SK-N-SH (cell line): Measurements from ENCODE around the gene CD24. TPM values are rescaled to one million over a fixed set of nuclear protein-coding genes. Genes with fewer than 3 reads are reported as not detected.
A peak's percentile ranks its signal among the peaks of the same experiment; 100 is the strongest.

Experiments
- CTCF ChIA-PET: fragments of 300-600, 350-600 bp; formaldehyde crosslinking; extraction: SDS; loops from one replicate; lab custom pipeline; 2021; lab: Yijun Ruan, JAX
- POLR2A ChIA-PET: fragments of 350-600 bp; sonication (Branson Sonifier 250); formaldehyde crosslinking; extraction: SDS; loops from one replicate; lab custom pipeline; 2020; ENCODE audit warnings: antibody characterized with exemption, inconsistent platforms; lab: Yijun Ruan, JAX
- DNase-seq: peaks from one replicate; pipeline ENCODE4 v3.0.0; 2012
- H2AFZ ChIP-seq: fragments of 200-600 bp; sonication (generic); 2 replicates; pipeline ENCODE4 v1.8.1; 2016; ENCODE audit warnings: antibody characterized with exemption, mild to moderate bottlenecking, low read depth
- H3F3A ChIP-seq: fragments of 200-600 bp; sonication (generic); replicated peaks from 2 replicates; pipeline ENCODE3; 2016; ENCODE audit warnings: antibody characterized with exemption, mild to moderate bottlenecking; ENCODE audit not compliant: insufficient read depth
- H3K27ac ChIP-seq, 2 experiments: fragments of 200-500 bp in 1 of 2; fragments of 200-600 bp in 1 of 2; sonication (Bioruptor generic) in 1 of 2; sonication (generic), shearing (Covaris generic) in 1 of 2; 2 replicates each; pipeline versions ENCODE4 v1.5.1 to v1.6.1; 2014 to 2016; ENCODE audit warnings: low read depth in 2 of 2, inconsistent platforms in 1 of 2, low read length in 1 of 2, mild to moderate bottlenecking in 1 of 2, mixed read lengths in 1 of 2
- H3K27me3 ChIP-seq: fragments of 200-600 bp; sonication (generic), shearing (Covaris generic); 2 replicates; pipeline ENCODE4 v1.6.1; 2016; ENCODE audit warnings: mixed run types; ENCODE audit not compliant: insufficient read depth
- H3K36me3 ChIP-seq, 2 experiments: fragments of 200-500 bp in 1 of 2; fragments of 200-600 bp in 1 of 2; sonication (Bioruptor generic) in 1 of 2; sonication (generic) in 1 of 2; replicated peaks in 1 of 2; 2 replicates each; pipeline versions ENCODE3 to v1.5.1; 2014 to 2016; ENCODE audit warnings: low read length in 1 of 2, mild to moderate bottlenecking in 1 of 2; ENCODE audit not compliant: insufficient read depth in 2 of 2, control insufficient read depth in 1 of 2
- H3K4me1 ChIP-seq, 2 experiments: fragments of 200-500 bp in 1 of 2; fragments of 200-600 bp in 1 of 2; sonication (Bioruptor generic) in 1 of 2; sonication (generic), shearing (Covaris generic) in 1 of 2; 2 replicates each; pipeline versions ENCODE4 v1.5.1 to v1.6.1; 2014 to 2016; ENCODE audit warnings: low read depth in 1 of 2, low read length in 1 of 2, mixed run types in 1 of 2; ENCODE audit not compliant: insufficient read depth in 2 of 2, control insufficient read depth in 1 of 2
- H3K4me2 ChIP-seq: fragments of 200-600 bp; sonication (generic), shearing (Covaris generic); 2 replicates; pipeline ENCODE4 v1.6.1; 2017; ENCODE audit warnings: mixed run types
- H3K4me3 ChIP-seq, 2 experiments: fragments of 200-500 bp in 1 of 2; fragments of 200-600 bp in 1 of 2; sonication (Bioruptor generic) in 1 of 2; sonication (generic), shearing (Covaris generic) in 1 of 2; 2 replicates each; pipeline versions ENCODE4 v1.5.1 to v1.8.1; 2014 to 2016; ENCODE audit warnings: low read depth in 2 of 2, inconsistent platforms in 1 of 2, low read length in 1 of 2, mild to moderate bottlenecking in 1 of 2, mixed read lengths in 1 of 2, moderate library complexity in 1 of 2
- H3K79me2 ChIP-seq: fragments of 200-600 bp; sonication (generic); 2 replicates; pipeline ENCODE4 v1.8.1; 2017; ENCODE audit warnings: mild to moderate bottlenecking; ENCODE audit not compliant: insufficient read depth
- H3K9ac ChIP-seq: fragments of 200-600 bp; sonication (generic); 2 replicates; pipeline ENCODE4 v1.6.1; 2017; ENCODE audit warnings: mixed run types
- H3K9me2 ChIP-seq: fragments of 200-600 bp; sonication (generic); 2 replicates; pipeline ENCODE4 v1.6.1; 2017; ENCODE audit warnings: mixed run types
- H3K9me3 ChIP-seq: fragments of 200-600 bp; sonication (generic); 2 replicates; pipeline ENCODE4 v1.6.1; 2017; ENCODE audit warnings: mixed run types, mild to moderate bottlenecking, moderate library complexity
- H4K20me1 ChIP-seq: fragments of 200-600 bp; sonication (generic); 2 replicates; pipeline ENCODE4 v1.6.1; 2017; ENCODE audit warnings: mild to moderate bottlenecking, mixed run types; ENCODE audit not compliant: insufficient read depth
- CHD2 ChIP-seq: fragments of 150-350 bp; IDR thresholded peaks from 2 replicates; pipeline ENCODE4 v1.6.1; 2018; ENCODE audit warnings: low read length; ENCODE audit not compliant: partially characterized antibody
- ELF1 ChIP-seq: IDR thresholded peaks from 2 replicates; pipeline ENCODE4 v1.4.0; 2012
- EP300 ChIP-seq, 2 experiments: IDR thresholded peaks; 2 replicates each; pipeline versions ENCODE4 v1.4.0 to v1.6.1; 2012; ENCODE audit warnings: borderline replicate concordance in 1 of 2, low read depth in 1 of 2, low read length in 1 of 2
- EZH2phosphoT487 ChIP-seq: fragments of 200-600 bp; sonication (generic); IDR thresholded peaks from 2 replicates; pipeline ENCODE4 v1.6.1; 2017; ENCODE audit warnings: low read depth, mixed run types, mild to moderate bottlenecking, antibody characterized with exemption, moderate library complexity, borderline replicate concordance
- FOSL2 ChIP-seq: IDR thresholded peaks from 2 replicates; pipeline ENCODE4 v1.4.0; 2012; ENCODE audit warnings: low read depth, mild to moderate bottlenecking, moderate library complexity, borderline replicate concordance
- FOXM1 ChIP-seq: IDR thresholded peaks from 2 replicates; pipeline ENCODE4 v1.4.0; 2012; ENCODE audit warnings: low read depth, mild to moderate bottlenecking
- NFIC ChIP-seq: IDR thresholded peaks from 2 replicates; pipeline ENCODE4 v1.4.0; 2012; ENCODE audit warnings: borderline replicate concordance
- NRF1 ChIP-seq: IDR thresholded peaks from 2 replicates; pipeline ENCODE4 v1.6.1; 2012; ENCODE audit warnings: low read depth, mild to moderate bottlenecking, low read length
- RFX5 ChIP-seq: IDR thresholded peaks from 2 replicates; pipeline ENCODE4 v1.6.1; 2012; ENCODE audit warnings: mild to moderate bottlenecking, improper control_type of control experiment, low read length
- SMC3 ChIP-seq: IDR thresholded peaks from 2 replicates; pipeline ENCODE4 v1.6.1; 2012; ENCODE audit warnings: low read depth, low read length, improper control_type of control experiment
- TAF1 ChIP-seq: IDR thresholded peaks from 2 replicates; pipeline ENCODE4 v1.6.1; 2012; ENCODE audit warnings: low read depth, mild to moderate bottlenecking, low read length, moderate library complexity, borderline replicate concordance
- WGBS: methylation state at CpG from one replicate; pipeline ENCODE4 v1.1.6; 2017; ENCODE audit warnings: low lambda C conversion rate; 5-methylcytosine and 5-hydroxymethylcytosine counted together
- polyA plus RNA-seq, 3 experiments: library from polyadenylated mRNA; depleted of rRNA; stranded (reverse); fragments of >200 nt; gene quantifications; 2 replicates each; pipeline ENCODE4 v1.2.3, GENCODE V29; 2012
- TF ChIP-seq, protein P1 (sequence below): fragments of 150-350 bp; IDR thresholded peaks from 2 replicates; pipeline ENCODE4 v1.6.1; 2016; ENCODE audit warnings: mild to moderate bottlenecking, low read depth, low read length
- TF ChIP-seq, protein P2 (sequence below): fragments of 150-350 bp; IDR thresholded peaks from 2 replicates; pipeline ENCODE4 v1.6.1; 2017; ENCODE audit warnings: antibody characterized with exemption, low read length, low read depth, borderline replicate concordance

CD24 gene
- polyA plus RNA-seq, 1 of the 3 experiments (the other 2 are of a cell fraction), result 1.9 TPM

DNA sequence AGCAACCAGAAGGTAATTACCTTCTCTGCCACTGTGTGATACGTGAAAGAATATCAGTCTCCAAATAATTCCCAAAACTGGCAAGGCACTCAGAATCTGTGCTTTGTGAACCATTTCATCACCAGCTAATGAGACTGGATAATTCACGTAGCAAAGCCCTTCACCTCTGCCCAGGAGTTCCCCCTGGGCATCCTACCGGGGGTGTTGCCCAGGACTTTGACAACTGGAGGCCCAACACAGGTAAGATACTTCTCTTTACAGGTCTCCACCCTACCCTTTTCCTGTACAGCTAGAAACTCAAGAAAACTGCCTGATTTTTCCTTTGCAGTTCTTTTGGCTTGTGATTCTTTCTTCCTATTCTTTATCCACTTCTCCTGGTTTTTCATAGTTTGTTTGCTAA, 2.7 kb upstream of the CD24 start:
- no peaks in the 10 kb centered on the region for H3K36me3 ChIP-seq
- H3K9me3 ChIP-seq, result no peaks in the 10 kb centered on the region
- no peak overlapping the region for H3K4me3 ChIP-seq
- ChIA-PET CTCF (interaction anchor here (0.6 to 2.9 kb wide), 8 partner anchors 21 to 532 kb away, joined by 3 to 18 read pairs (median 4); no protein-coding TSS in a partner anchor), POLR2A (interaction anchor here (0.8 kb wide), 1 partner anchor 138 kb away, joined by 3 read pairs; the partner anchor contains the start of gene BEND3)
- DNase-seq, result no peak
- 55% methylated on average over 3 of the region's 3 CpGs for WGBS
- no peak overlapping the region for H3K27ac ChIP-seq
- no peaks in the 10 kb centered on the region for H3K9me2 ChIP-seq
- TF ChIP-seq FOXM1 (no peak), SMC3 (no peak), ELF1 (no peak), RFX5 (no peak), NFIC (no peak), CHD2 (no peak), FOSL2 (no peak), NRF1 (no peak)
- H4K20me1 ChIP-seq, result no peaks in the 10 kb centered on the region
- no peaks in the 10 kb centered on the region for H3F3A ChIP-seq
- H2AFZ ChIP-seq, result no peak overlapping the region
- no peak overlapping the region for H3K9ac ChIP-seq
- no peak overlapping the region for H3K4me2 ChIP-seq
- H3K27me3 ChIP-seq, result peaks cover 52% of the 10 kb centered on the region
- no peaks in the 10 kb centered on the region for H3K79me2 ChIP-seq
- H3K4me1 ChIP-seq, result peaks cover 0 to 4% of the 10 kb centered on the region in 2 experiments; a peak in 2 of 4 replicates

DNA sequence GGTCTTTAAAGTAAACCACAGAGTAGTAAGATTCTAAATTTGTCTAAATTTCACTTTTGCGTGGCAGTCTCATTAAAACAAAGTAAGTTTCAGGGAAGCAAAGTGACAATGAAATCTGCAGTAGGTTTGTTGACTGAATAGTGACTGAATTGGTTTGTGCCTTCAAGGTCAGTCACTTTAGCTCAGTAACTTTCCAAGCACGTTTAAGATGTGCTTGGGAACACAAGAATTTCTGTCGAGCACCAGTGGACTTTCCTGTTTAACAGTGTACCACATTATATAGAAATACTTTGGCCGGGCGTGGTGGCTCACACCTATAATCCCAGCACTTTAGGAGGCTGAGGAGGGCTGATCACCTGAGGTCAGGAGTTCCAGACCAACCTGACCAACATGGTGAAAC, 1.7 kb upstream of the CD24 start:
- Histone ChIP-seq H3F3A (no peaks in the 10 kb centered on the region), H3K27ac (no peak overlapping the region), H2AFZ (no peak overlapping the region), H3K36me3 (peaks cover 0 to 4% of the 10 kb centered on the region in 2 experiments), H3K4me1 (peaks cover 0 to 4% of the 10 kb centered on the region in 2 experiments; a peak in 2 of 4 replicates), H3K27me3 (peaks cover 54% of the 10 kb centered on the region), H4K20me1 (no peaks in the 10 kb centered on the region), H3K9me2 (no peaks in the 10 kb centered on the region), H3K4me2 (no peak overlapping the region), H3K9ac (no peak overlapping the region), H3K4me3 (no peak overlapping the region), H3K9me3 (no peaks in the 10 kb centered on the region), H3K79me2 (no peaks in the 10 kb centered on the region)
- DNase-seq, result no peak
- CTCF ChIA-PET, result interaction anchor here (1.3 to 2.9 kb wide), 4 partner anchors 22 to 524 kb away, joined by 3 to 18 read pairs (median 8); no protein-coding TSS in a partner anchor
- POLR2A ChIA-PET, result no interaction called here
- TF ChIP-seq EP300 (IDR thresholded peaks at IDR 0.05; ENCODE audit: borderline replicate concordance in 1 of 2, low read depth in 1 of 2, low read length in 1 of 2), result no peak
- 84% methylated on average over 5 of the region's 5 CpGs for WGBS

DNA sequence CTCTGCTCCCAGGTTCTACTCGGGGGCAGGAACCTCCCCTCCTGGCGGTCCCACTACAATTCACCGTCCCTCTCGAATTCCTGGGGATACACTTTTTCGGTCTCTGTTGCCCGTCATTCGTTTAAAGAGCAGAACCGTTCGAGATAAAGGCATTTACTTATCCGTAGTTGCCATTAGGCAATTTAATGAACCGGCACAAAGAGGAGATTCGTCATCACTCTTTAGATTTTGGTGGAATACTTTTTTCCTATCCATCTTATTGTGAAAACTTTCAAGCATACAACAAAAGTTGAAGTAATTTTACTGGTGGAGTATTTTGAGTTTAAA, 1.2 kb upstream of the CD24 start:
- ChIA-PET CTCF (interaction anchor here (2.4 to 2.9 kb wide), 2 partner anchors 366 to 409 kb away, joined by 7 to 18 read pairs; no protein-coding TSS in a partner anchor), POLR2A (no interaction called here)
- Histone ChIP-seq H3K27ac (peak overlapping the region in 1 of 2 experiments; percentile 94; a peak in 2 of 4 replicates), H4K20me1 (no peaks in the 10 kb centered on the region), H3K9me2 (no peaks in the 10 kb centered on the region), H2AFZ (no peak overlapping the region), H3K27me3 (peaks cover 54% of the 10 kb centered on the region), H3K36me3 (peaks cover 0 to 4% of the 10 kb centered on the region in 2 experiments), H3K9me3 (no peaks in the 10 kb centered on the region), H3F3A (no peaks in the 10 kb centered on the region), H3K9ac (no peak overlapping the region), H3K79me2 (no peaks in the 10 kb centered on the region), H3K4me3 (peak overlapping the region in 1 of 2 experiments; percentile 52; a peak in 3 of 4 replicates), H3K4me1 (peaks cover 0 to 4% of the 10 kb centered on the region in 2 experiments; a peak in 2 of 4 replicates), H3K4me2 (peak overlapping the region; percentile 76)
- WGBS, result 2% methylated on average over 12 of the region's 12 CpGs
- no peak for DNase-seq
- TF ChIP-seq NFIC (no peak), RFX5 (no peak), TAF1 (no peak), EZH2phosphoT487 (0 out of 2 replicates have a peak, but pooled peaks have one; percentile 40)
- TF ChIP-seq, protein P1, sequence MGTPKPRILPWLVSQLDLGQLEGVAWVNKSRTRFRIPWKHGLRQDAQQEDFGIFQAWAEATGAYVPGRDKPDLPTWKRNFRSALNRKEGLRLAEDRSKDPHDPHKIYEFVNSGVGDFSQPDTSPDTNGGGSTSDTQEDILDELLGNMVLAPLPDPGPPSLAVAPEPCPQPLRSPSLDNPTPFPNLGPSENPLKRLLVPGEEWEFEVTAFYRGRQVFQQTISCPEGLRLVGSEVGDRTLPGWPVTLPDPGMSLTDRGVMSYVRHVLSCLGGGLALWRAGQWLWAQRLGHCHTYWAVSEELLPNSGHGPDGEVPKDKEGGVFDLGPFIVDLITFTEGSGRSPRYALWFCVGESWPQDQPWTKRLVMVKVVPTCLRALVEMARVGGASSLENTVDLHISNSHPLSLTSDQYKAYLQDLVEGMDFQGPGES, result no peak
- TF ChIP-seq, protein P2, sequence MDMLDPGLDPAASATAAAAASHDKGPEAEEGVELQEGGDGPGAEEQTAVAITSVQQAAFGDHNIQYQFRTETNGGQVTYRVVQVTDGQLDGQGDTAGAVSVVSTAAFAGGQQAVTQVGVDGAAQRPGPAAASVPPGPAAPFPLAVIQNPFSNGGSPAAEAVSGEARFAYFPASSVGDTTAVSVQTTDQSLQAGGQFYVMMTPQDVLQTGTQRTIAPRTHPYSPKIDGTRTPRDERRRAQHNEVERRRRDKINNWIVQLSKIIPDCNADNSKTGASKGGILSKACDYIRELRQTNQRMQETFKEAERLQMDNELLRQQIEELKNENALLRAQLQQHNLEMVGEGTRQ, result no peak
